ENCODE measurements around the gene MEF2C. TPM values are rescaled to one million over a fixed set of nuclear protein-coding genes. Genes with fewer than 3 reads are reported as not detected.

MEF2C gene
- polyA plus RNA-seq, 1 donor from 2014 or later: 30.2 TPM

DNA sequence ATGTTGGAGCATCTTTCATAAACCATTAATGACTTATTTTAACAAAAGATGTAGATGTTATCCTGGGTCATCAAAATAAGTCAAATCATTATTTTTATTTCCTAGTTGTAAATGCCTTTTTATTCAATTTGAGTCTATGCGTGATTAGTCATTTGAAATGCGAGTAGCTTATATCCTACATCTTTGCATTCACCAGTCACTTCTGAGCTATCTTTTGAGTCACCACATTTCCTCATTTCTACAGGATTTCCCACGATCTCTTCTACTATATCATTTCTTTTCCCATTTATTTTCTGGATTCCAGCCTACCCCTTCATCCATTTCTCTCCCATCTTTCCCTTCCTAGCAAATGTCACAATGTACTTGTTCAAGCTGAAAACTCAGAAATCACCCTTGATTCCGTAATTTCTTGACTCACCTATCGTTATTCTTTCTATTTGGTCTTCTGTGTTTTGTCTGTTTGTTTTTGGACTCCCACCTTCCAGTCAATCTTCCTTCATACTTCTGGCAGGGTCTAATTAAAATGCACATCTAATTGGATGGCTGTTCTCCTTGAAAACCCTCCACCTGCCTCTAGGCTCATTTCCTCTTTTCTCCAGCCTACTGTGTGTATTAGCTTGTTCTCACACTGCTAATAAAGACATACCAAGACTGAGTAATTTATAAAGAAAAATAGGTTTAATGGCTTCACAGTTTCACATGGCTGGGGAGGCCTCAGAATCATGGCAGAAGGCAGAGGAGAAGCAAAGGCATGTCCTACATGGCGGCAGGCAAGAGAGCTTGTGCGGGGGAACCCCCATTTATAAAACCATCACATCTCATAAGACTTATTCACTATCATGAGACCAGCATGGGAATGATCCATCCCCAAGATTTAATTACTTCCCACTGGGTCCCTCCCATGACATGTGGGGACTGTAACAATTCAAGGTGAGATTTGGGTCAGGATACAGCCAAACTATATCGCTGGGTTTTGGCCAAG is 112.4 kb downstream of the MEF2C start:
- H3K36me3 ChIP-seq (ENCODE audit: insufficient read depth, low read length): no peaks in the 10 kb centered on the region
- H3K27ac ChIP-seq (ENCODE audit: low read length): no peak overlapping the region
- no peak overlapping the region for H3K4me3 ChIP-seq (ENCODE audit: low read length)
- TF ChIP-seq, protein P1, sequence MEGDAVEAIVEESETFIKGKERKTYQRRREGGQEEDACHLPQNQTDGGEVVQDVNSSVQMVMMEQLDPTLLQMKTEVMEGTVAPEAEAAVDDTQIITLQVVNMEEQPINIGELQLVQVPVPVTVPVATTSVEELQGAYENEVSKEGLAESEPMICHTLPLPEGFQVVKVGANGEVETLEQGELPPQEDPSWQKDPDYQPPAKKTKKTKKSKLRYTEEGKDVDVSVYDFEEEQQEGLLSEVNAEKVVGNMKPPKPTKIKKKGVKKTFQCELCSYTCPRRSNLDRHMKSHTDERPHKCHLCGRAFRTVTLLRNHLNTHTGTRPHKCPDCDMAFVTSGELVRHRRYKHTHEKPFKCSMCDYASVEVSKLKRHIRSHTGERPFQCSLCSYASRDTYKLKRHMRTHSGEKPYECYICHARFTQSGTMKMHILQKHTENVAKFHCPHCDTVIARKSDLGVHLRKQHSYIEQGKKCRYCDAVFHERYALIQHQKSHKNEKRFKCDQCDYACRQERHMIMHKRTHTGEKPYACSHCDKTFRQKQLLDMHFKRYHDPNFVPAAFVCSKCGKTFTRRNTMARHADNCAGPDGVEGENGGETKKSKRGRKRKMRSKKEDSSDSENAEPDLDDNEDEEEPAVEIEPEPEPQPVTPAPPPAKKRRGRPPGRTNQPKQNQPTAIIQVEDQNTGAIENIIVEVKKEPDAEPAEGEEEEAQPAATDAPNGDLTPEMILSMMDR (IDR thresholded peaks at IDR 0.05; ENCODE audit: poor library complexity, severe bottlenecking): no peak
- TF ChIP-seq POLR2AphosphoS5 (IDR thresholded peaks at IDR 0.05) (no peak), SMC3 (conservative IDR thresholded peaks at IDR 0.05; ENCODE audit: poor library complexity) (no peak), EP300 (conservative IDR thresholded peaks at IDR 0.05; ENCODE audit: poor library complexity, severe bottlenecking) (no peak), RAD21 (conservative IDR thresholded peaks at IDR 0.05) (no peak), EZH2 (IDR thresholded peaks at IDR 0.05; ENCODE audit: borderline replicate concordance, insufficient read depth, low read length, poor library complexity, severe bottlenecking) (no peak), MXI1 (conservative IDR thresholded peaks at IDR 0.05; ENCODE audit: poor library complexity, severe bottlenecking) (no peak), TAF1 (IDR thresholded peaks at IDR 0.05; ENCODE audit: low read depth) (no peak)
- TF ChIP-seq, protein P2, sequence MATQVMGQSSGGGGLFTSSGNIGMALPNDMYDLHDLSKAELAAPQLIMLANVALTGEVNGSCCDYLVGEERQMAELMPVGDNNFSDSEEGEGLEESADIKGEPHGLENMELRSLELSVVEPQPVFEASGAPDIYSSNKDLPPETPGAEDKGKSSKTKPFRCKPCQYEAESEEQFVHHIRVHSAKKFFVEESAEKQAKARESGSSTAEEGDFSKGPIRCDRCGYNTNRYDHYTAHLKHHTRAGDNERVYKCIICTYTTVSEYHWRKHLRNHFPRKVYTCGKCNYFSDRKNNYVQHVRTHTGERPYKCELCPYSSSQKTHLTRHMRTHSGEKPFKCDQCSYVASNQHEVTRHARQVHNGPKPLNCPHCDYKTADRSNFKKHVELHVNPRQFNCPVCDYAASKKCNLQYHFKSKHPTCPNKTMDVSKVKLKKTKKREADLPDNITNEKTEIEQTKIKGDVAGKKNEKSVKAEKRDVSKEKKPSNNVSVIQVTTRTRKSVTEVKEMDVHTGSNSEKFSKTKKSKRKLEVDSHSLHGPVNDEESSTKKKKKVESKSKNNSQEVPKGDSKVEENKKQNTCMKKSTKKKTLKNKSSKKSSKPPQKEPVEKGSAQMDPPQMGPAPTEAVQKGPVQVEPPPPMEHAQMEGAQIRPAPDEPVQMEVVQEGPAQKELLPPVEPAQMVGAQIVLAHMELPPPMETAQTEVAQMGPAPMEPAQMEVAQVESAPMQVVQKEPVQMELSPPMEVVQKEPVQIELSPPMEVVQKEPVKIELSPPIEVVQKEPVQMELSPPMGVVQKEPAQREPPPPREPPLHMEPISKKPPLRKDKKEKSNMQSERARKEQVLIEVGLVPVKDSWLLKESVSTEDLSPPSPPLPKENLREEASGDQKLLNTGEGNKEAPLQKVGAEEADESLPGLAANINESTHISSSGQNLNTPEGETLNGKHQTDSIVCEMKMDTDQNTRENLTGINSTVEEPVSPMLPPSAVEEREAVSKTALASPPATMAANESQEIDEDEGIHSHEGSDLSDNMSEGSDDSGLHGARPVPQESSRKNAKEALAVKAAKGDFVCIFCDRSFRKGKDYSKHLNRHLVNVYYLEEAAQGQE (IDR thresholded peaks at IDR 0.05; ENCODE audit: borderline replicate concordance): no peak
- no peaks in the 10 kb centered on the region for H3K27me3 ChIP-seq (ENCODE audit: insufficient read depth, low read depth, low read length)
- H3K4me2 ChIP-seq (ENCODE audit: low read length): no peak overlapping the region
- H4K20me1 ChIP-seq (ENCODE audit: insufficient read depth): no peaks in the 10 kb centered on the region
- no peaks in the 10 kb centered on the region for H3K9me3 ChIP-seq (ENCODE audit: low read length)
- H3K79me2 ChIP-seq (replicated peaks; ENCODE audit: insufficient read depth, low read length): no peaks in the 10 kb centered on the region
- H3K9me2 ChIP-seq (ENCODE audit: insufficient read depth, low read length): no peaks in the 10 kb centered on the region
- H2AFZ ChIP-seq (ENCODE audit: low read depth, low read length): no peak overlapping the region
- no peaks in the 10 kb centered on the region for H3F3A ChIP-seq (ENCODE audit: insufficient read depth, low read length, poor library complexity, severe bottlenecking)
- H3K9ac ChIP-seq (ENCODE audit: low read length): no peak overlapping the region

DNA sequence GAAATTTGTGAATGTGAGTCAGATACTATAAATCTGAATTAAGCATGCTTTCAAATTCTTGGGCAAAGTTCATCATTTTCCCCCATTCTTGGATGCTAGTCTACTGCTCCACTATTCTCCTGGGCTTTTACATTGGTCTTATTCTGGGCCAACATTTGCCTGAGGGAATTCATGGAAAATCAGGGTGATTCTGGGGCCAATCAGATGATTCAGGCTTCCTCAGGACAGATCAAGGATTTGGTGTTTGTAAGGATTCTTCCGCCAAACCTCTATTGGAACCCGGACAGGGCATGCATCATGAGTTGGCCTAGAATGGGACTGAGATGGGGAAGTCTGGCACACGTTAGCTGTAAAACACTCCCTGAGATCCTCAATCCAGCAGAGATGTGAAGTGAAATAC is 113.8 kb downstream of the MEF2C start:
- Histone ChIP-seq H3K27me3 (ENCODE audit: insufficient read depth, low read depth, low read length) (no peaks in the 10 kb centered on the region), H2AFZ (ENCODE audit: low read depth, low read length) (no peak overlapping the region), H3K4me2 (ENCODE audit: low read length) (no peak overlapping the region), H3K9me3 (ENCODE audit: low read length) (no peaks in the 10 kb centered on the region), H3K4me3 (ENCODE audit: low read length) (no peak overlapping the region), H3F3A (ENCODE audit: insufficient read depth, low read length, poor library complexity, severe bottlenecking) (no peaks in the 10 kb centered on the region), H3K79me2 (replicated peaks; ENCODE audit: insufficient read depth, low read length) (no peaks in the 10 kb centered on the region), H3K9ac (ENCODE audit: low read length) (no peak overlapping the region), H4K20me1 (ENCODE audit: insufficient read depth) (no peaks in the 10 kb centered on the region), H3K36me3 (ENCODE audit: insufficient read depth, low read length) (no peaks in the 10 kb centered on the region), H3K9me2 (ENCODE audit: insufficient read depth, low read length) (no peaks in the 10 kb centered on the region), H3K27ac (ENCODE audit: low read length) (no peak overlapping the region)
- TF ChIP-seq POLR2AphosphoS5 (IDR thresholded peaks at IDR 0.05): no peak
- TF ChIP-seq, protein P1 (IDR thresholded peaks at IDR 0.05; ENCODE audit: poor library complexity, severe bottlenecking): no peak
- TF ChIP-seq, protein P2 (IDR thresholded peaks at IDR 0.05; ENCODE audit: borderline replicate concordance): no peak
- no peak for TF ChIP-seq EP300 (conservative IDR thresholded peaks at IDR 0.05; ENCODE audit: poor library complexity, severe bottlenecking)
- TF ChIP-seq RAD21 (conservative IDR thresholded peaks at IDR 0.05): no peak
- TF ChIP-seq MXI1 (conservative IDR thresholded peaks at IDR 0.05; ENCODE audit: poor library complexity, severe bottlenecking): no peak
- TF ChIP-seq EZH2 (IDR thresholded peaks at IDR 0.05; ENCODE audit: borderline replicate concordance, insufficient read depth, low read length, poor library complexity, severe bottlenecking): no peak
- TF ChIP-seq TAF1 (IDR thresholded peaks at IDR 0.05; ENCODE audit: low read depth): no peak
